SIG-M5 (cell line): ENCODE measurements around the gene REXO1.

Experiments
- DNase-seq: peaks from one replicate; lab custom pipeline; 2025; lab: John Stamatoyannopoulos, UW

Gene REXO1

GRCh38 chr19:1861599-1862031 lies 13.3 kb upstream of the REXO1 start:
- no peak for DNase-seq

- DNase-seq = no peak
Measured at GRCh38 chr19:1860821-1861598, 12.7 kb upstream of the REXO1 start.

- no peak for DNase-seq
Measured at GRCh38 chr19:1860042-1860775, 11.9 kb upstream of the REXO1 start.

GRCh38 chr19:1859331-1859781 lies 11.1 kb upstream of the REXO1 start:
- no peak for DNase-seq

GRCh38 chr19:1858412-1859081 lies 10.3 kb upstream of the REXO1 start:
- DNase-seq = no peak

GRCh38 chr19:1857648-1858326 lies 9.5 kb upstream of the REXO1 start:
- DNase-seq = no peak

GRCh38 chr19:1856698-1857603 lies 8.7 kb upstream of the REXO1 start:
- peak; percentile 52 for DNase-seq

- DNase-seq = no peak
Measured at GRCh38 chr19:1856345-1856697, 8.0 kb upstream of the REXO1 start.

- no peak for DNase-seq
Measured at GRCh38 chr19:1855828-1856255, 7.6 kb upstream of the REXO1 start.

- peak; percentile 50 for DNase-seq
Measured at GRCh38 chr19:1855040-1855827, 7.0 kb upstream of the REXO1 start.

GRCh38 chr19:1854542-1855039 lies 6.3 kb upstream of the REXO1 start:
- no peak for DNase-seq

- no peak for DNase-seq
Measured at GRCh38 chr19:1854039-1854541, 5.8 kb upstream of the REXO1 start.

GRCh38 chr19:1853295-1854038 lies 5.2 kb upstream of the REXO1 start:
- DNase-seq = peak; percentile 32

GRCh38 chr19:1852581-1853128 lies 4.4 kb upstream of the REXO1 start:
- no peak for DNase-seq

- DNase-seq = no peak
Measured at GRCh38 chr19:1851654-1852580, 3.6 kb upstream of the REXO1 start.

GRCh38 chr19:1850809-1851653 lies 2.7 kb upstream of the REXO1 start:
- no peak for DNase-seq

- DNase-seq = no peak
Measured at GRCh38 chr19:1849886-1850398, 1.7 kb upstream of the REXO1 start.
